NT2/D1 (cell line): Measurements from ENCODE around the gene LRBA.

Source experiments
- SUZ12 ChIP-seq: IDR thresholded peaks from 2 replicates; pipeline ENCODE4 v1.6.1; 2011; ENCODE audit not compliant: insufficient read length, insufficient read depth; ENCODE audit errors: extremely low read depth
- YY1 ChIP-seq: IDR thresholded peaks from 2 replicates; pipeline ENCODE4 v1.6.1; 2011; ENCODE audit not compliant: insufficient read length, insufficient read depth
- ZNF274 ChIP-seq: IDR thresholded peaks from 2 replicates; pipeline ENCODE4 v1.6.1; 2011; ENCODE audit warnings: mild to moderate bottlenecking, low read depth, low read length

DNA sequence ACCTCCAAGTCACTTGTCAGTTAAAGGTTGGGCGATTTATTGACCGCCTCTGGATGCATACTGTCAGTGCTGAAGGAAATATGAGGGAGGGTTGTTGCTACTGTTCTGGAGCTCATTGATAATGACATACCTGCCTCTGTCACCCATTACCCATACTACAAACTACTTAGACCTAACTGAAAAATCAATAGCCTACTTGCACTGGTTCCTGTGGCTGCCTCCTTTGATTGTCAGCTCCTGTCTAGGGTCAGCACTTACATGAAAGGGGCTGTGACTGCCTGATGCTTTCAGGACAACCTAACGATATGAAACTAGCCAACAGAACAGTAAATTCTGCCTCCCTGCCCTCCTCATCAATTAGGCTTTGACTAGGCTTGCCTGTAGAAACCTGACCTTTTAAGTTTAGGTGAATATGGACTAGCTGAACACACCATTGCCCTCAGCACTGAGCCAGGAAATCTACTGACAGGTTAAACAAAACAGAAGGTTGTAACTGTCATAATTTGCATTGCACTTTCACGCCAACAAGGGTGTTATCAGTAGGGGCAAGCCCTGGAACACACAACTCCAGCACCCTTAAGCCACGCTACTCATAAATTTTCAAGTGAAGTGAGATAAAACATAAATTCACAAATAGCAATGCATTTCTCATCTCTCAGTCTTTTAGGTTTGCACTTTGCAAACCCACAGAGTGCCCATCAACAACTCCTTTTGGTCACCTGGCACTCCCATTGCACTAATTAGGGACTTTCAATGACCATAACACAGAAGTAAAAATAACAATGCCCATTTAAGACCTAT lies 442.2 kb downstream of the LRBA start:
- TF ChIP-seq ZNF274 (no peak), SUZ12 (no peak), YY1 (no peak)
